ENCODE measurements around the gene GRAP2.

DNA sequence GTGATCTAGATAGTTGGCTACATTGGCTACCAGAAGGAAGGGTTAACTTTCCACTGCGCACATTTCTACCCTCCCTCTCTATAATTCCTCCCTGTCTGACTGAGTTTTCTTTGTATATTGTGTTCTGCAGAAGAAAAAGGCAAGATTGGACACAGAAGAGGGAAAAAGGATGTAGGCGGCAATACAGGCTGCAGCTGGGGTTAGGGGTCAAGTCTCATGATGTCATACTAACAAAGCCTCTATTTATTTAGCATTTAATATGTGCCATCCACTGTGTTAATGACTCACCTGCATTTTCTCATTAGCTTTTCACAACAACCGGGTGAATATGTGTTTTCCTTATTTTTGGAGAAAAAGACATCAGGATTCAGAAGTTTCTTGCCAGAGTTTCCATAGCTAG is 95.8 kb downstream of the GRAP2 start:
- TF ChIP-seq POLR2A (IDR thresholded peaks at IDR 0.05; ENCODE audit: extremely low read depth, insufficient read length): no peak
- TF ChIP-seq, protein P1, sequence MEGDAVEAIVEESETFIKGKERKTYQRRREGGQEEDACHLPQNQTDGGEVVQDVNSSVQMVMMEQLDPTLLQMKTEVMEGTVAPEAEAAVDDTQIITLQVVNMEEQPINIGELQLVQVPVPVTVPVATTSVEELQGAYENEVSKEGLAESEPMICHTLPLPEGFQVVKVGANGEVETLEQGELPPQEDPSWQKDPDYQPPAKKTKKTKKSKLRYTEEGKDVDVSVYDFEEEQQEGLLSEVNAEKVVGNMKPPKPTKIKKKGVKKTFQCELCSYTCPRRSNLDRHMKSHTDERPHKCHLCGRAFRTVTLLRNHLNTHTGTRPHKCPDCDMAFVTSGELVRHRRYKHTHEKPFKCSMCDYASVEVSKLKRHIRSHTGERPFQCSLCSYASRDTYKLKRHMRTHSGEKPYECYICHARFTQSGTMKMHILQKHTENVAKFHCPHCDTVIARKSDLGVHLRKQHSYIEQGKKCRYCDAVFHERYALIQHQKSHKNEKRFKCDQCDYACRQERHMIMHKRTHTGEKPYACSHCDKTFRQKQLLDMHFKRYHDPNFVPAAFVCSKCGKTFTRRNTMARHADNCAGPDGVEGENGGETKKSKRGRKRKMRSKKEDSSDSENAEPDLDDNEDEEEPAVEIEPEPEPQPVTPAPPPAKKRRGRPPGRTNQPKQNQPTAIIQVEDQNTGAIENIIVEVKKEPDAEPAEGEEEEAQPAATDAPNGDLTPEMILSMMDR (IDR thresholded peaks at IDR 0.05; ENCODE audit: low read depth, low read length): no peak
- TF ChIP-seq, protein P2, sequence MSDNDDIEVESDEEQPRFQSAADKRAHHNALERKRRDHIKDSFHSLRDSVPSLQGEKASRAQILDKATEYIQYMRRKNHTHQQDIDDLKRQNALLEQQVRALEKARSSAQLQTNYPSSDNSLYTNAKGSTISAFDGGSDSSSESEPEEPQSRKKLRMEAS (IDR thresholded peaks at IDR 0.05; ENCODE audit: low read depth, low read length): no peak
